ENCODE results near the gene NPPA.

NPPA gene

GRCh38 chr1:11873395-11874257, 26.0 kb upstream of the NPPA start:
- DNase-seq: no peak

DNA sequence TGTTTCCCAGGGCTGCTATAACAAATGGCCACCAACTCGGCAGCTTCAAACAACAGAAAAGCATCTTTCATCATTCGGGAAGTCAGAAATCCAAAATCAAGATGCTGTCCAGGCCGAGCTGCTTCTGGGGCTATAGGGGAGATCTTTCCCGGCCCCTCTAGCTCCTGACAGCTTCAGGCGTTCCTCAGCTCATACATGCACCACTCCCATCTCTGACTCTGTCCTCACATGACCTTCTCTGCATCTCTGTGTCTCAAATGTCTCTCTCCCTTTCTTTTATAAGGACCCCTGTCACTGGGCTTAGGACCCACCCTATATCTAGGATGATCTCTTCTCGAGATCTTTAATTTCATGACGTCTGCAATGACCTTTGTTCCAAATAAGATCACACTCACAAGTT, 25.0 kb upstream of the NPPA start:
- no peak for DNase-seq

- DNase-seq: no peak
Observed at GRCh38 chr1:11869650-11870207, 22.1 kb upstream of the NPPA start.

GRCh38 chr1:11869104-11869503, 21.5 kb upstream of the NPPA start:
- DNase-seq: no peak

- DNase-seq: no peak
Observed at GRCh38 chr1:11868331-11868980, 20.9 kb upstream of the NPPA start.

- peak; percentile 30 to 47 (median 37) for DNase-seq
Observed at GRCh38 chr1:11862890-11863289, 15.3 kb upstream of the NPPA start.

GRCh38 chr1:11860587-11860986, 13.0 kb upstream of the NPPA start:
- DNase-seq: no peak

GRCh38 chr1:11860083-11860482, 12.5 kb upstream of the NPPA start:
- DNase-seq: no peak

DNA sequence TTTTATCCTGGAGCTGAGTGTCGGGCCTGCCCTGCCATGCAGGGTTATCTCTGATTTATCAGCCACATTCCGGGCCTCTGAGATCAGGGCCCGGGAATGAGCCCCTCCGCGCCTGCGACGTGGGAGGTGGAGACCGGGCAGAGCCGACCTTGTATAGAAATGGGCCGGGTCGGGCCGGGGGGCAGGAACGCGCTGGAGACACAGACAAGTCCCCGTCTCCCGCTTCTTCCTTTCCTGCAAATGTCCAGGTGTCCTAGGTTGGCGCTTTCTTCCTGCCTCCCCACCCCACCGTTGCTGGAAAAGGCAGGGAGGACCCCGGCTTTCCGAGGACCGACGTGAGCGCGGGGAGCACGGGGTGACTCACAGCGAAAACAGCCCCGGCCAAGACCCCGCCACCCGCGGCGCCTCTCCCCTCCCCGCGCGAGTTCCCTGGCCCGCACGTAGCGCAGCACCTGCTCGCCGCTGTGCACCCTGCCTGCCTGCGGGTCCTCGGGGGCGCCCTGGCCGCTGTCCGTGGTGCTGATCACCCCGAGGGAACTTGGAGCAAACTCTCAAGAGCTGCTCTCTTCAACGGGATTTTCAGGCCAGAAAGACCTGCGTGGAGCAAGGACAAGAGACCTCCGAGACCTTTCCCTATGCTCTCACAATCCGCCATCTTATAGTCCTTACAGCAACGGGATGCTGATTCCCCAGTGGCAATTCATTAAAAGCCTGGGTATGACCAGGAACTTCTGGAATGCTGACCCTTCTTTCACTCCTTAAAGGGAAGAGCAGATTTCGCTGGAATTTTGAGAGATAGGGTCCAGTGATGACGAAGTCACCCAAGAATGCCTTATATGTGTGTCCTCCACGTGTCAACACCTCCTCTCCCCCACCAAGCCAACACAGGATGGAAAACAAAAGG, 11.6 kb upstream of the NPPA start:
- DNase-seq: peak; percentile 37 to 78 (median 46)

- no peak for DNase-seq
Observed at GRCh38 chr1:11858613-11858967, 11.0 kb upstream of the NPPA start, which contains the start of gene NPPB. Gene NPPB (minus strand): TSS chr1:11858945. CDS start chr1:11858833, 112 bp downstream.

GRCh38 chr1:11858158-11858557, 10.6 kb upstream of the NPPA start:
- DNase-seq: no peak

DNA sequence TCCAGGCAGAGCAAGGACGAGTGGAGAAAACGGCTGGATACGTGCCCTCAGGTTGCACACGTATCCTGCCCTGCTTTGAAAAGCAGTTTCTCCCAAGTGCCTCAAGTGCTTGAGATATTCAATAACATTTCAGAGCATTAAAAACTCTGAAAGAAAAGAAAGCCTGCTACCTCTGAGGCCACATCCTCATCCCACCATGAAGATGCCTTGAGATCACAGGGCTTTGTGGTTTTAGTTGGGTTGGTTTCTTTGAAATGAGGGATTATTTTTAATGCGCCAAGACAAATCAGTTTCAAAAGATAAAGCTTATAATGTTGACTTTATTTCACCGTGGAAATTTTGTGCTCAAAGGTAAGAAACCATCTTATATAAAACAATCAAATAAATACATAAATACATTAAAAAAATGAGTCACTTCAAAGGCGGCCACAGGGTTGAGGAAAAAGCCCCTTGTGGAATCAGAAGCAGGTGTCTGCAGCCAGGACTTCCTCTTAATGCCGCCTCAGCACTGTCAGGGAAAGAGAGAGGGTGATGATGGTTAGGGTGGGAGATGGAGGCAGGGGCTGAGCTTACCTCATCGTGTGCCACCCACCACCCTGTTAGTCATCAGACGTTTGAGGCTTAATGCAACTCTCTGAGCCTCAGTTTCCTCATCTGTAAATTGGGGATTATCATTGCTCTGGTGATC, 9.7 kb upstream of the NPPA start:
- no peak for DNase-seq

DNA sequence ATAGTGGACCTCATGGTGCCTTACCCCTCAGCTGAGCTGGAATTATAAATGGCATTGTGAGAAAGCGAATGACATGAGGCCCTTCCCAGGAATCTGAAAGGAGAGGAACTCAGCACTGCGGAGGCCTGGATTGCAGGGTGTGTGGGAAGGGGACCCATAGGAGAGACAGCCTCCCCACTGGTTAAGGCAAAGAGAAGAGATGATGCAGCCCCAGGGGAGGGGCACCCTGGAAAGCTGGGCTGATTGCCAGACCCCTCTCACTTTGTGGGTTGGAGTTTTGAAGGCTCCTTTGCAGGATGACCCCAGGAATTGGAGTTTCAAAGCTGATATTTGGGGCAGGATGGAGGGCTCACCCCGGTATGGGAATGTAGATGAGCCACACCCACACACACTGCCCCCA, 9.1 kb upstream of the NPPA start:
- no peak for DNase-seq

DNA sequence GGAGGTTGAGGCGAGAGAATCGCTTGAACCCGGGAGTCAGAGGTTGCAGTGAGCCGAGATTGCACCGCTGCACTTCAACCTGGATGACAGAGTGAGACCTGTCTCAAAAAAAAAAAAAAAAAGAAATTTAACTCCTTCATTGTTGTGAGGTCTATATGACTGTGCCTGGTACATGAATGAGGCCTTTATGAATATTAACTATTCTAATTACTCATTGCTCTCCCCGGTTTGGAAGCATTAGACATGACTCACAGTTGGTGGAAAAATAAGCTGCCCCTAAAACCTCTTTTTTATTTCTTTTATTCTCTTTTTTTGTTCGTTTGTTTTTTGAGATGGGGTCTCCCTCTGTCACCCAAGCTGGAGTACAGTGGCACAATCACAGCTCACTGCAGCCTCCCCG, 7.8 kb upstream of the NPPA start:
- no peak for DNase-seq

- no peak for DNase-seq
Observed at GRCh38 chr1:11854519-11854918, 6.9 kb upstream of the NPPA start.

GRCh38 chr1:11851180-11851579, 3.6 kb upstream of the NPPA start:
- peak; percentile 41 to 46 (median 44) for DNase-seq

- no peak for DNase-seq
Observed at GRCh38 chr1:11850156-11850555, 2.6 kb upstream of the NPPA start.

GRCh38 chr1:11848373-11848700, 754 bp upstream of the NPPA start:
- no peak for DNase-seq

GRCh38 chr1:11845641-11846335, 1.8 kb downstream of the NPPA start:
- DNase-seq: no peak

DNA sequence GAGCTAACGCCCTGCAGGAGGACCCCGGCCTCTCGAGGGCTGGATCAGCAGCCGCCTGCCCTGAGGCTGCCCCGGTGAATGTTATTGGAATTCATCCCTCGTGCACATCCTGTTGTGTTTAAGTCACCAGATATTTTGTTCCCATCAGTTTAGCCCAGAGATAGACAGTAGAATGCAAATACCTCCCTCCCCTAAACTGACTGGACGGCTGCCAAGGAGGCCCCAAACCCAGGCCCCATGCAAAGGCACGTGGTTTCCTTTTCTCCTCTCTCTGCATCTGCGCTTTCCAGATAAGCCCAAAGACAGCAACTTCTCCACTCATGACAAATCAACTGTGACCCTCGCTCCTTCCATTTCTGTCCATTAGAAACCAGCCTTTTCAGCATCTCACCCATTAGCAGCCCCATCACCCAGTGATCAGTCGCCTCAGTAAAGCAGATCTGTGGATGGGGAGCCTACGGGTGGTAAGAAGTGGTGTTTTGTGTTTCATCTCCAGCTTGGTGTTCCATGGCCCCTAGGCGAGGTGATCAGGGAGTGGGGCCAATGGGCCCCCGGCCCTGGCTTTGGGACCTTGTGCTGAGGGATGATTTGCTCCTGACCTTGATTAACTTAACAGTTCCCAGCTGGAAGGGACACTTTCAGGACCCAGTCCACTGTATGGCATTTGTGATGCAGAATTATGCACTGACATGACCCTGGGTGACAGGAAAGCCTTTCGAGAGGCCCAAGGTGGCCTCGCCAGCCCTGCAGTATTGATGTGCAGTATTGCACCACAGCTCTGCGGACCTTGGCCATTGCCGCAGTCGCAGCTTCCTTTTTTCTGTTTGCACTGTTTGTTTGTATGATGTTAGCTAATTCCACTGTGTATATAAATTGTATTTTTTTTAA, 5.2 kb downstream of the NPPA start:
- peak; percentile 44 to 53 (median 47) for DNase-seq

Data from suppressor macrophage treated with lipopolysaccharide for 1 hour (primary cell).